ENCODE data around the gene MYO1D. TPM values are rescaled to one million over a fixed set of nuclear protein-coding genes. Genes with fewer than 3 reads are reported as not detected.
"Not testable (repeated sequence)": the region's sequence is repeated elsewhere in the genome, so short reads cannot be mapped to it uniquely, and the experiment has no call there.

The MYO1D gene
- total RNA-seq, 1 donor from 2014 or later = 48.8 TPM

- DNase-seq = peak; percentile 26
Observed at GRCh38 chr17:32894245-32894644, 17.3 kb upstream of the MYO1D start.

GRCh38 chr17:32887410-32887809, 10.5 kb upstream of the MYO1D start:
- not testable (repeated sequence) for DNase-seq

GRCh38 chr17:32886951-32887350, 10.0 kb upstream of the MYO1D start:
- DNase-seq = not testable (repeated sequence)

- no peak for DNase-seq
Observed at GRCh38 chr17:32882734-32883133, 5.8 kb upstream of the MYO1D start.

GRCh38 chr17:32882029-32882428, 5.1 kb upstream of the MYO1D start:
- no peak for DNase-seq

- no peak for DNase-seq
Observed at GRCh38 chr17:32880671-32881453, 3.9 kb upstream of the MYO1D start.

GRCh38 chr17:32879134-32879533, 2.2 kb upstream of the MYO1D start:
- no peak for DNase-seq

GRCh38 chr17:32878211-32878610, 1.3 kb upstream of the MYO1D start:
- DNase-seq = no peak

DNA sequence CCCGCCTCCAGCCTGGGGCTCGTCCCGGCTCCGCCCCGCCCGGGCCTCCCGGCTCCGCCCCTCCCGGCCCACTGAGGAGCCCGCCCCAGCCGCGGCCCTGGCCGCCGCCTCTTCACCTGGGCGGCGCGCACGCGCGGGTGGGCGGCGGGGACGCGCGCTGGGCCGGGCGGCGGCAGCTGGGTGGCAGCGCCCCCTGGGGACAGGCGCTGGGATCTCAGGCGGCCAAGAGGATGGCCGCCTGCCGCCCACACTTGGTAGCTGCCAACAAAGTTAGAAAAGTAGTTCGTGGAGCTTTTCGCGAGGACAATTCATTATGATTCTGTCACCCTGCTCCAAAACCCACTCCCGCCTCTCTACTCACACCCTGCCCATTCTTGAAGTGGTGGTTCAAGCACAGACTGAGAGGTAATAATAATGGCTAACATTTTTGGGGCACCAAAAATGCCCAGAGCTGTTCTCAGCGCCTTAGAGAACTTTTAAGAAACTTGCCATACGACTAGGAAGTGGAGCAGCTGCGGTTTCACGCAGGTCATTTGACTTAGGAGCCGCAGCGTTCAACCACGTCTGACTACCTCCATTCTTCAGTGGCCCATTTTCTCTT, 340 bp upstream of the MYO1D start:
- DNase-seq = peak; percentile 92

GRCh38 chr17:32875923-32876416, 954 bp downstream of the MYO1D start:
- peak; percentile 51 for DNase-seq

DNA sequence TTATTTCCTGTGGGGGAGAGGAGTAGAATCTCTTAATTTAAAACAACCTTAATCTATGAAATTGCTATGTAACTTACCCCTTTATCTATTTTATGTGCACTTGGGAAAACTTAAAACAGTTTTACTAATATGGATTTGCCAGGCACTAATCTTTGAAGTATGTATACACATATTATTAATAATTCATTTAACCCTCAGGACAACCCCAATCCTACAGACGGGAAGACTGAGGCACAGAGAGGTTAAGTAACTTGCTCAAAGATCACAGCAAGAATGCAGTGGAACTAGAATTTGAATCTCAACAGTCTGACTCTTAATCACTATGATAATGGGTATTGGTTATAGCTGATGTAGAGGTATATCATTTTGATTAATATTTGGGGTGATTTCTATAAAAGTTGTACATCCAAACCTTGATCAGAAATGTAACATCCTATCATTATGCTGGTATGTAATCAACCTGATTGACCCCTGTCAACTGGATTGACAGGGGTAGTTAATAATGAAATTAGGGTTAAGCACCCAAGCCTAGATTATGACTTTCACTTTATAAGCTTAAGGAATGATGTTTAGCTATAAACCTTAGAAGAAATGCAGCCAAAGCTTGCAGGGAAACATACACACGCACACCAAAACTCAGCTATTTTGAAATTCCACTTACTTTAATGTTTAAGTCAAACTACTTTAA, 1.6 kb downstream of the MYO1D start:
- no peak for DNase-seq

DNA sequence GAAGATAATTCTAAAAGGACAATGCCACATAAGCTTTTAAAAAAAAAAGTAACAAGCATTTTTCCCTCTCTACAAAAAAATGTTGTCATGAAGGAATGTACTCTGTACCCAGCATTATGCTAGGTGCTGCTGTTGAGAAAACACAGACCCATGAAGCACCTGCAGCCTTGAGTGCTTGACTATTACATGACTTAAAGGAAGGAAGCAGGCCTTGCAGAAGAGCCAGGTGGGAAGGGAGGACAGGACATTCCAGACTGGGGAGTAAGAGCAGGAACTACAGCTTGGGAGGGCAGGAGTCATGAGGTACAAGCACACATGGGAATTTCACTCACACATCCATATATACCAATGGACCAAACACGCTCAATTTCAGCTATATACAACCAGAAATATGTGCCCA, 3.8 kb downstream of the MYO1D start:
- peak; percentile 61 for DNase-seq

GRCh38 chr17:32871746-32872145, 5.2 kb downstream of the MYO1D start:
- no peak for DNase-seq

DNA sequence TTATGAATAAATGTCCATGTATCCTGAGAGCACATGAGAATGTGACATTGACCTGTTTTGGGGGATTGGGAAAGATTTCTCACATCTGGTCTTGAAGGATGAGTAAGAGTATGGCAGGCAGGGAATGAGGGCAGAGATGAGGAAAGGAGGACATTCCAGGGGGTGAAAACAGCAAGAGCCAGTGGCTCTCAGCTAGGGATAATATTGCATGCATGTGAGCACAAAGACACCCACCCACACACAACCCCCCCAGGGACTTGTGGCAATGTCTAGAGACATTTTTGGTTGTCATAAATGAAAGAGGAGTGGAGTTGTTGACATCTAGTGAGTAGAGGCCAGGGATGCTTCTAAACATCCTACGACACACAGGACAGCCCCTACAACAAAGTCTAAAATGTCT, 6.0 kb downstream of the MYO1D start:
- DNase-seq = no peak

DNA sequence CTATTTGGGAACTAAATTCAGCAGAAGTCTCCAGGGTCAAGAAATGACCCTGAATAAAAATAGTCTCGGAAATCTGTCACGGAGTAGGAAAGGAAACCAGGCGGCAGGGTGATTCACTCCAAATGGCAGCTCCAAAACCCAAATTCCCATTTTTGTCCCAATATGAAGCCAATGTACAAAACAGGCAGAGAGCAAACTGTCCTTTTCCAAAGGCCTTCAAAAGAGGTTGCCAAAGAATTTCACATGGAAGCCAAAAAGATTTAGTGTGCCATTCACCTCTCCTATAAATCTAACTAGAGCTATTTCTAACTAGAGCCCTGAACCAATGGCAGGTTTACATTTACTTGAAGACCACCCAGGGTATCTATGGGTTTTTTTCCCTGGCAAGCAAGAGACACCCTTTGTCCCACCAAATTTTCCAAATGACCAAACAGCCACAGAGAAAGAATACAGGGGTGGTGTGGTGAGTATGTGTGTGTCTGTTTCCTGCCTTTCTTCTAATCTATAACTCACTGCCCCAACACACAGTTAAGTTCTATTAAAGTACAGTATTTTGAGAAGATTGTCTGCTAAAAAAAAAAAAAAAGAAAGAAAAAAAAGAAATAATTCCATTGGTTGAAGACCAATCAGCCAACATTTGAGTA, 6.8 kb downstream of the MYO1D start:
- peak; percentile 74 for DNase-seq

DNA sequence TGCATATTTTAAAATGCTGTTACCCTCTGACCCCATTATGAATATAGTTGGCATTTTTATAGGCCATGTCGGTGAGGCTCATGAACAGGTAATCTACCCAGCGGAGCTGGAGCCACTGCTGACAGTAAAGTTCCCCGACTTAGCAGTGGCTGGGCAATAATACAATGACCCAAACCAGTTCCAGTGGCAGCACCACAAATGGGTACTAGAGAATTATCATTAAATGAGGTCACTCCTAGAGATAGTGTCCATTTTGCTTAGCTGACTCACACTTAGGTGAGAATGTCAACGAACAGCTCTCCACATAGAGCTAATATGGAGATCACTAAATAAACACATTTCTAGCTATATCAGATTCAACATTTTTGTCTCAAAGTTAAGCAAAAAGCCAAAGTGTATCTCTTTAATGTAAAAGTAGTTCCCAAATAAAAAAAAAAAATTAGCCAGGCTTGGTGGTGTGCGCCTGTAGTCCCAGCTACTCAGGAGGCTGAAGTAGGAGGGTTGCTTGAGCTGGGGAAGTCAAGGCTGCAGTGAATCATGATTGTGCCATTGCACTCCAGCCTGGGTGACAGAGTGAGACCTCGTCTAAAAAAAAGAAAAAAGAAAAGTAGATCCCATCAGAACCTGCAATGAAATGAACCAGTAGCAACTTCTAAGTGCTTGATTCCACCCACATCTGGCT, 7.4 kb downstream of the MYO1D start:
- peak; percentile 50 for DNase-seq

- no peak for DNase-seq
Observed at GRCh38 chr17:32865141-32865540, 11.8 kb downstream of the MYO1D start.

- no peak for DNase-seq
Observed at GRCh38 chr17:32863559-32863958, 13.4 kb downstream of the MYO1D start.

- DNase-seq = no peak
Observed at GRCh38 chr17:32862940-32863339, 14.0 kb downstream of the MYO1D start.

DNA sequence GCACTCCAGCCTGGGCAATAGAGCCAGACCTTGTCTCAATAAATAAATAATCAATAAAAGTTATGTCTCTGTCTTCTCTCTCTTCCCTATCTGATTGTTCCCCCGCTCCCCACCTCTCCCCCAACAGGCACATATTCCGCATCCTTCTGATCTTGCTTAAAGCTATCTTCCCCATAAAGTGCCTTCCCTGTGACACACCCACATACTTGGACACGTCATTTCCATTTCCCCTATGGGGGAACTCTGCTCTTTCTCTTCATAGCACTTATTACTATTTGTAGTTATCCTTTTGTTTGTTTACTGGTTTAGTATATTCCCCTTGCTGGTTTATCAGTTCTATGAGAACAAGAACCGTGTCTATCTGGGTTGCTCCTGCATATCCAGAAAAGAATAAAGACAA, 14.9 kb downstream of the MYO1D start:
- no peak for DNase-seq

GRCh38 chr17:32859857-32860525, 16.9 kb downstream of the MYO1D start:
- DNase-seq = peak; percentile 38

DNA sequence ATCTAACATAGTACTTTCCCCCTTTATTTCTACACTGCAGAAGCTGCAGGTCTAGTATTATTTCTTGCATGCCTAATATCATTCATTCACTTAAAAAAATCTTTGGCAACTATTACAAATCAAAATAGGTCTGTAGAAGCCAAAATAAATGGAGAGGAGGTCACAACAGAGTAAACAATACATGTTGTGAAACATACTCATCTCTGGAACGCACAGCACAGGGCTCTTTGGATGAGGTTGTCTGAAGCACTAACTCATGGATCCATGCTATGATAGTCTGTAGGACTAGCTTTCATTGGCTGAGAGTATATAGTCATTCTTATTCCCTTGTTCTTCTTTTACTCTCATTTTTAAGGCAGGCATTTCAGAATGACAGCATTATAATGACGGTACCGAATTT, 21.3 kb downstream of the MYO1D start:
- DNase-seq = no peak
